Neural cell (in vitro differentiated cells): ENCODE results near the gene TMCO1.

ENCODE experiments used
- EZH2 ChIP-seq: fragments of 200-600, 300-800 bp; shearing (Covaris generic), sonication (generic); IDR thresholded peaks from 2 replicates; pipeline ENCODE4 v1.6.1; 2014; ENCODE audit warnings: antibody characterized with exemption, low read length, borderline replicate concordance, mild to moderate bottlenecking; ENCODE audit not compliant: insufficient read depth, poor library complexity, severe bottlenecking
- MXI1 ChIP-seq: fragments of 450-650 bp; conservative IDR thresholded peaks from 2 replicates; pipeline ENCODE4 v1.6.1; 2014; ENCODE audit warnings: antibody characterized with exemption, mild to moderate bottlenecking; ENCODE audit not compliant: poor library complexity, severe bottlenecking
- SMC3 ChIP-seq: fragments of 450-650 bp; conservative IDR thresholded peaks from 2 replicates; pipeline ENCODE4 v1.6.1; 2014; ENCODE audit warnings: antibody characterized with exemption, mild to moderate bottlenecking, moderate library complexity; ENCODE audit not compliant: poor library complexity
- TAF1 ChIP-seq: IDR thresholded peaks from 2 replicates; pipeline ENCODE4 v1.6.1; 2012; ENCODE audit warnings: low read depth
- TF ChIP-seq, protein P1 (sequence below): fragments of 450-650 bp; IDR thresholded peaks from 2 replicates; pipeline ENCODE4 v1.5.1; 2014; ENCODE audit warnings: antibody characterized with exemption, mild to moderate bottlenecking, moderate library complexity; ENCODE audit not compliant: poor library complexity, severe bottlenecking
- TF ChIP-seq, protein P2 (sequence below): IDR thresholded peaks from 2 replicates; pipeline ENCODE4 v1.6.1; 2012; ENCODE audit warnings: borderline replicate concordance

DNA sequence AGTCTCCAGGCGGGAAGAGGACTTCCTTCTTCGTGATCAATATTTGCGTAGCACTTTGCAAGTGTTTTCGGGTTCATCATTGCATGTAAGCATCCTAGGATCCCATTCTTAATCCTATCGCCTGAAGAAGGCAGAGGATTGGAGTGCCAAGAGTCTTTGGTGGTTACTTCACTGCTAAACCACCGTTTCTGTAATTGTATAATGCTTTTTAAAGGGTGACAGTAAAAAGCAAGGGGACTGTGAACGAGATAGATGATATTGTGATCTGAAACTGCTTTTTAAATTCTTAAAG lies 70.0 kb downstream of the TMCO1 start:
- TF ChIP-seq MXI1: no peak
- TF ChIP-seq, protein P1, sequence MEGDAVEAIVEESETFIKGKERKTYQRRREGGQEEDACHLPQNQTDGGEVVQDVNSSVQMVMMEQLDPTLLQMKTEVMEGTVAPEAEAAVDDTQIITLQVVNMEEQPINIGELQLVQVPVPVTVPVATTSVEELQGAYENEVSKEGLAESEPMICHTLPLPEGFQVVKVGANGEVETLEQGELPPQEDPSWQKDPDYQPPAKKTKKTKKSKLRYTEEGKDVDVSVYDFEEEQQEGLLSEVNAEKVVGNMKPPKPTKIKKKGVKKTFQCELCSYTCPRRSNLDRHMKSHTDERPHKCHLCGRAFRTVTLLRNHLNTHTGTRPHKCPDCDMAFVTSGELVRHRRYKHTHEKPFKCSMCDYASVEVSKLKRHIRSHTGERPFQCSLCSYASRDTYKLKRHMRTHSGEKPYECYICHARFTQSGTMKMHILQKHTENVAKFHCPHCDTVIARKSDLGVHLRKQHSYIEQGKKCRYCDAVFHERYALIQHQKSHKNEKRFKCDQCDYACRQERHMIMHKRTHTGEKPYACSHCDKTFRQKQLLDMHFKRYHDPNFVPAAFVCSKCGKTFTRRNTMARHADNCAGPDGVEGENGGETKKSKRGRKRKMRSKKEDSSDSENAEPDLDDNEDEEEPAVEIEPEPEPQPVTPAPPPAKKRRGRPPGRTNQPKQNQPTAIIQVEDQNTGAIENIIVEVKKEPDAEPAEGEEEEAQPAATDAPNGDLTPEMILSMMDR: no peak
- TF ChIP-seq EZH2: no peak
- no peak for TF ChIP-seq TAF1
- no peak for TF ChIP-seq SMC3
- TF ChIP-seq, protein P2, sequence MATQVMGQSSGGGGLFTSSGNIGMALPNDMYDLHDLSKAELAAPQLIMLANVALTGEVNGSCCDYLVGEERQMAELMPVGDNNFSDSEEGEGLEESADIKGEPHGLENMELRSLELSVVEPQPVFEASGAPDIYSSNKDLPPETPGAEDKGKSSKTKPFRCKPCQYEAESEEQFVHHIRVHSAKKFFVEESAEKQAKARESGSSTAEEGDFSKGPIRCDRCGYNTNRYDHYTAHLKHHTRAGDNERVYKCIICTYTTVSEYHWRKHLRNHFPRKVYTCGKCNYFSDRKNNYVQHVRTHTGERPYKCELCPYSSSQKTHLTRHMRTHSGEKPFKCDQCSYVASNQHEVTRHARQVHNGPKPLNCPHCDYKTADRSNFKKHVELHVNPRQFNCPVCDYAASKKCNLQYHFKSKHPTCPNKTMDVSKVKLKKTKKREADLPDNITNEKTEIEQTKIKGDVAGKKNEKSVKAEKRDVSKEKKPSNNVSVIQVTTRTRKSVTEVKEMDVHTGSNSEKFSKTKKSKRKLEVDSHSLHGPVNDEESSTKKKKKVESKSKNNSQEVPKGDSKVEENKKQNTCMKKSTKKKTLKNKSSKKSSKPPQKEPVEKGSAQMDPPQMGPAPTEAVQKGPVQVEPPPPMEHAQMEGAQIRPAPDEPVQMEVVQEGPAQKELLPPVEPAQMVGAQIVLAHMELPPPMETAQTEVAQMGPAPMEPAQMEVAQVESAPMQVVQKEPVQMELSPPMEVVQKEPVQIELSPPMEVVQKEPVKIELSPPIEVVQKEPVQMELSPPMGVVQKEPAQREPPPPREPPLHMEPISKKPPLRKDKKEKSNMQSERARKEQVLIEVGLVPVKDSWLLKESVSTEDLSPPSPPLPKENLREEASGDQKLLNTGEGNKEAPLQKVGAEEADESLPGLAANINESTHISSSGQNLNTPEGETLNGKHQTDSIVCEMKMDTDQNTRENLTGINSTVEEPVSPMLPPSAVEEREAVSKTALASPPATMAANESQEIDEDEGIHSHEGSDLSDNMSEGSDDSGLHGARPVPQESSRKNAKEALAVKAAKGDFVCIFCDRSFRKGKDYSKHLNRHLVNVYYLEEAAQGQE: no peak
